ENCODE data around the gene UVRAG. TPM values are rescaled to one million over a fixed set of nuclear protein-coding genes. Genes with fewer than 3 reads are reported as not detected.
A peak's percentile ranks its signal among the peaks of the same experiment; 100 is the strongest.

Gene UVRAG
- total and polyA plus RNA-seq, 2 of the 13 experiments (the other 11 are each of a cell fraction or from before 2014, with no cell fraction given), result 9.7 to 17.3 TPM

- TF ChIP-seq TFE3 (CRISPR knock-in tag; IDR thresholded peaks at IDR 0.05) (peak; percentile 96), ZNF530 (CRISPR knock-in tag; IDR thresholded peaks at IDR 0.05; ENCODE audit: low read depth) (no peak), SRSF9 (IDR thresholded peaks at IDR 0.05; ENCODE audit: borderline replicate concordance, insufficient read depth, low read depth, low read length, poor library complexity, severe bottlenecking) (no peak), HOXA3 (CRISPR knock-in tag; IDR thresholded peaks at IDR 0.05) (peak; percentile 54; the same call in 1 of the 2 replicates), WIZ (CRISPR knock-in tag; IDR thresholded peaks at IDR 0.05) (peak; percentile 36; the same call in 1 of the 2 replicates), HNRNPK (IDR thresholded peaks at IDR 0.05; ENCODE audit: low read depth, low read length, poor library complexity, severe bottlenecking) (no peak), NBN (conservative IDR thresholded peaks at IDR 0.05) (no peak), SP1 (IDR thresholded peaks at IDR 0.05) (no peak), SP1 (CRISPR knock-in tag; IDR thresholded peaks at IDR 0.05) (peak; percentile 55), ZNF276 (CRISPR knock-in tag; IDR thresholded peaks at IDR 0.05; ENCODE audit: low read depth) (no peak), ZNF44 (CRISPR knock-in tag; IDR thresholded peaks at IDR 0.05) (no peak), ZNF362 (CRISPR knock-in tag; IDR thresholded peaks at IDR 0.05; ENCODE audit: borderline replicate concordance) (no peak), CEBPB (IDR thresholded peaks at IDR 0.05; ENCODE audit: borderline replicate concordance, low read depth, low read length) (no peak; the same call in 1 of the 2 replicates), ZNF160 (CRISPR knock-in tag; IDR thresholded peaks at IDR 0.05) (no peak), CSRNP1 (CRISPR knock-in tag; IDR thresholded peaks at IDR 0.05) (no peak), KAT2B (IDR thresholded peaks at IDR 0.05; ENCODE audit: borderline replicate concordance, low read depth, low read length) (no peak), SMC3 (IDR thresholded peaks at IDR 0.05; ENCODE audit: low read length) (no peak), PAWR (CRISPR knock-in tag; IDR thresholded peaks at IDR 0.05; ENCODE audit: borderline replicate concordance) (no peak), THYN1 (CRISPR knock-in tag; IDR thresholded peaks at IDR 0.05; ENCODE audit: borderline replicate concordance, low read depth) (no peak), ZNF710 (CRISPR knock-in tag; IDR thresholded peaks at IDR 0.05; ENCODE audit: borderline replicate concordance) (no peak), TGIF2 (CRISPR knock-in tag; IDR thresholded peaks at IDR 0.05) (peak; percentile 14; the same call in 1 of the 2 replicates)
Observed at GRCh38 chr11:75814677-75815344, at the start of gene UVRAG (continued).

Data from HepG2 (cell line).